SH-SY5Y (cell line): Measurements from ENCODE around the gene DOK7.

Source experiments
- GATA2 ChIP-seq: IDR thresholded peaks from 2 replicates; pipeline ENCODE4 v1.6.1; 2011; ENCODE audit warnings: mild to moderate bottlenecking, low read depth, low read length
- GATA3 ChIP-seq: IDR thresholded peaks from 2 replicates; pipeline ENCODE4 v1.6.1; 2011; ENCODE audit warnings: low read depth, mild to moderate bottlenecking, low read length, moderate library complexity

DOK7 gene

GRCh38 chr4:3499710-3500109, 36.6 kb downstream of the DOK7 start:
- no peak for TF ChIP-seq GATA2
- no peak for TF ChIP-seq GATA3

DNA sequence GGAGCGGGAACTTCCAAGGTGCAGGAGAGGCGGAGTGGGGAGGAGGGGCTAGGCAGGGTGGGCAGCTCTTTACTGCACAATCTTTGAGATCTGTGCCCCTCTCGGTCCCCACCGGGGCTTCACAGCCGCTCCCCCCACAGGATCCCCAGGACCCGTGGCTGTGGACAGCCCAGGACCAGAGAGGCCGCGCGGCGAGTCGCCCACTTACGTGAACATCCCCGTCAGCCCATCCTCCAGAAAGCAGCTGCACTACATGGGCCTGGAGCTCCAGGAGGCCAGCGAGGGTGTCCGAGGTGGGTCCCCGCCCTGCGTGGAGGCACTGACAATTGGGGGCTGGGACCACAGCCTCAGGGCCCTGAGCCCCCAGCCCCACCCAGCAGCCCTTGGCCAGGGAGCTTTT, 37.0 kb downstream of the DOK7 start:
- TF ChIP-seq GATA3, result no peak
- no peak for TF ChIP-seq GATA2

GRCh38 chr4:3500634-3501101, 37.6 kb downstream of the DOK7 start:
- TF ChIP-seq GATA3 (no peak), GATA2 (no peak)

DNA sequence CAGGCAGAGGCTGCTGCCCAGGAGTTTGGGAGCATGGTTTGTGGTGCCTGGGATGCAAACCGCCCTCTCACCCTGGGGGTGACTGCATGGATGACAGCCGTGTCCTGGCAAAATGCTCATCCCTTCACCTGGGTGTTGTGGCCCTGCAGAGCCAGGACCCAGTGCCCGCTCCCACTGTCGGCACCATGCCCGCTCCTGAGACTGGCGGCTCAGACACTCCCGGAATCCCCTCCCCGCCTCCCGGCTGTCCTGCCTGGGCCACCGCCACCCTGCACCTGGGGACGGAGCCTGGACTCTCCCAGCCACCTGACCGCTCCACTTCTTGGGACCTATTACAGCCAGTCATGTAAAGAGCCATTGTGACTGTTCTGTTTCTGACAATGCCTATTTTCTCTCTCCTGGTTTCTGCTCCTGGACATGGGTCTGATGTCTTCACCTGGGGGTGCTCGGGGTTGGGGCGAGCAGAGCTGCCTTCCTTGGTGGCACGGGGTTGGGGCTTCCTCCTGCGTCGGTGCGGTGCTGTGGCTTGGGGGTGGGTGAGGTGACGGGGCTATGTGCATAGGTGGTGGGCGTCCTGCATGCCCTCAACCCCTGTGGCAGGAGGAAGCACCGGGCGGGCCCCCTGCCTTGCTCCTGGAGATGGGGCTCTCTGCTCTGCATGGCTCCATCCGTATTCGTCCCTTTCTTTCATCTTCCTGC, 38.2 kb downstream of the DOK7 start:
- TF ChIP-seq GATA3, result no peak
- TF ChIP-seq GATA2, result no peak

DNA sequence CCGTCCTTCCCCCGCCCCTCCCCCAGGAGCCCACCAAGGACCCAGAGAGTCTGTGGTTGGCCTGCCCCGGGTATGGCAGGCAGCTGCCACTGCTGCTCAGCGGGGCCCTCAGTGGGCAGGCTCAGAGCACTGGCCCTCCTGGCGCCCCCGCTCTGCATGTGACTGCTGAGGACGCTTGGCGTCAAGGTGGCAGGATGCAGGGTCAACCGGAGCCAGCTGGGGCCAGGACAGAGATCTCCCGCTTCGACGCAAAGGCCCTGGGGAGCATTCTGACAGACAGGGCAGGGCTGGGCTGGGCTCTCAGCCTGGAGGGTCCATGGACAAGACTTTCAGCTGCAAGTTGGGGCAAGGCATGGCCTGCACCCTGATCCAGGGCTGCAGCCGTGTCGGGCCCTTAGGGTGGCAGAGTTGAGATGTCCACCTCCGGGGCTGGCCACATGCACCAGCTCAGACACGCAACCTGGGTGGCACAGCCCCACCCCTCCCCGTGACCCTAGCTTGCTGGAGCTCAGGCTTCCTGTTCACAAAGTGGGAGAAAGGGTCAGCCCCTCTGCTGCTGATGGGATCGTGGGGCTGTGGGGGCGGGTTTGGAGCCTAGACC, 38.8 kb downstream of the DOK7 start:
- TF ChIP-seq GATA2 (no peak), GATA3 (no peak)

DNA sequence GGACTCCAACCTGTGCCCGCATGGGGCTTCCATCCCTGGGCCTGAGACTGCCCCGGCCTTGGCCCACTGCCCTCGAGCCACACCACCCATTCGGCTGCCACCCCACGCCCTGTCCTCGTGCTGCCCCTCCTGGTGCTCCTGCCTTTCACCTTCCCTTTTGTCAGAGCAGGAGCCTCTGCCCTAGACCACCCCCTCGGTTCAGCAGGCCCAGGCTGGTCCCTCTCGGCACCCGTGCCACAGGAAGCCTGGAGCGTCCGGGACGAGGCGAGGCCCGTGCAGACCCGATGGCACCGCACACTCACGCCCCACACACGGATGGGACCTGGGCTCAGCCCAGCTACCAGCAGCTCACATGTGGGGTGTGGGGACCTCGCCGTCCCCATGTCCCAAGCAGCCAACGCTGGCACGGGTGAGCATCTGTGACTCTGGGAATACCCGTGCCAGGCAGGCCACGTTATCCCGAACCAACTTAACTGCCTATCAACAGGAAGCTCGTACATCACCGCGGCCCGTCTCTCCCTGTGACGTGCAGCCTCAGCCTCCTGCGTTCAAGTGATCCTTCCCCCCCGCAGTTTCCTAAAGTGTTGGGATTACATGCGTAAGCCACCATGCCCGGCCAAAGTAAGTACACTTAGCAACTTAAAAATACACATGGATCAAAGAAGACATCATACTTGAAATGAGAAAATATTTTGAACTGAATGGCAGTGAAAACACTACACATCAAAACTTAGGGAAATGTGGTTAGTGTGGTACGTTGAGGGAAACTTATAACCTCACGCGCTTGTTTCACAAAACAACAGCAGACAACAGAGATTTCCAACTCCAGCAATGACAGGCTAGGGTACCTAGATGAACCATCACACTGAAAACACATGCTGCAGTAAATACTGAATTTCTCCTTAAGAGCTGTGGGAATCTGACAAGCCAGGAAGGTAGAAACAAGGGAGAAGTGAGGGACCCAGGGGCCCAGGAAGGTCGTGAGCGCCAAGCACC, 40.1 kb downstream of the DOK7 start:
- no peak for TF ChIP-seq GATA3
- TF ChIP-seq GATA2, result no peak

GRCh38 chr4:3505231-3505630, 42.1 kb downstream of the DOK7 start:
- TF ChIP-seq GATA2, result no peak
- TF ChIP-seq GATA3, result no peak

DNA sequence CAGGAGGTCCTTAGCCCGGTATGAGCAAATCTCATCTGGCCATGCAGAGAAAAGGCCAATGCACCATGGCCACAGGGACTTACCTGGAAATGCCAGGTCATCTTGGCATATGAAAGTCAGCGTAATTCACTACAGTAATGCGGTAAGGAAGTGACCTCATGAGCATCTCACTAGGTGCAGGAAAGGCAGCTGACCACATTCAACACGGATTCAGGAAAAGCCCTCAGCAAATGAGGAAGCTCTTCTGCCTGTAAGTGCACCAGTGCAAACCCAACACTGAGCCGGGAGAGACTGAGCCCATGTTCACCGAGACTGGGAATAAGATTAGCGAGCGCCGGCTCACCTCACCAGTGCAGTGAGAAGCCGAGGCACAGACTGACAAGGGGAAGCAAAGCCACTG, 45.4 kb downstream of the DOK7 start:
- no peak for TF ChIP-seq GATA3
- no peak for TF ChIP-seq GATA2

- TF ChIP-seq GATA3 (no peak), GATA2 (no peak)
Measured at GRCh38 chr4:3510481-3510880, 47.4 kb downstream of the DOK7 start.

DNA sequence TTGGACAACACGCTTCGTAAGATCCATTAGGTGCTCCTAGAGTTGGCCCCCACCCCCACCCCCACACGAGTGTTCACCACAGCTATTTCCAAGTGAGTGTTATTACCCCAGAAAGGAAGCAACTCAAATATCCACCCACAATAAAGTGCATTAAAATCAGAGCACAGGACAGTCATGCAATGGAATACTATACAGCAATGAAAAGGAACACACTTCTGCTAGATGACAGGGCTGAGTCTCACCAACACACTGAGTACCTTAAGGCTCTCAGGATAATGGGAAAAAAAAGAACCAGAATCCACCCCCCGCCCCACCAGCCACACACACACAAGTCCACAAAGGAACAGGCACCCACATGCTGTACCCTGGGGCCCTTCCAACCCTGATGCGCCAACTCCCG, 48.1 kb downstream of the DOK7 start:
- TF ChIP-seq GATA2 (no peak), GATA3 (no peak)

GRCh38 chr4:3512279-3512678, 49.2 kb downstream of the DOK7 start:
- TF ChIP-seq GATA2, result no peak
- no peak for TF ChIP-seq GATA3

DNA sequence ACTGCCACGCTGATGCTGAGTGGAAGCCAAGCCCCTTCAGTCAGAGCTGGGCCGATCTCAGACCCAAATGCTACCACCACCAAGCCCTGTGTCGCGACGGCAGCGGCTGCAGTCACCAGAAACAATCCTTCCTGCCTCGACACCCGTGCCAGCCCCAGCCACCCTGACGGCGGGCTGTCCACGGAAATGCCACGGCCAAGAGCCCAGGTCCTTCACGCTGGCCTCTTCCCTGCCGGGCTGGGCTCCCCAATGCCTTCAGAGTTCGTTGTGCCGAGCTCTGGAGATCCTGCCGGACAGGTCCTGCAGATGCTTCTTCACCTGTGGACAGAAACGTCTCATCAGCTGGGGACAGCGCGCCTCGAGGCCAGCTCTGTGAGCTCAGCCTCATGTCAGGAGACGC, 49.6 kb downstream of the DOK7 start:
- TF ChIP-seq GATA2, result no peak
- no peak for TF ChIP-seq GATA3

DNA sequence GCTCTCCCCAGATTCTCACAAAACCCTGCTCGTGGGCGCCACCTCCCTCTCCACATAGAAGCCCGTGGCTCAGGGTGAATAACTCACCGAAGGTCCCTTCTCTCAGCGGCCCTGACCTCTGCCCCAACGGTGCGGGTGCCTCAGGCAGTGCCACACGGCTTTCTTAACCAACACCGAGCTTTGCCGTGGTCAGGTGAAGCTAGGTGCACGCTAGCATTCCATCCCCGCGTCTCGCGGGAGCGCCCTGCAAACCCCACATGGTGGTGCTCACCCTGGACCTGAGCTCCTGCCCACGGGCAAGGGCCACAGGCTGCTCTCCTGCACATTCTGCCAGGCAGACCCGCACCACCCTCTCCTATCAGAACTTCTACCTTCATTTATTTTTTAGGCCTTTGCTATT, 50.7 kb downstream of the DOK7 start:
- TF ChIP-seq GATA2 (no peak), GATA3 (no peak)

- TF ChIP-seq GATA2 (no peak), GATA3 (no peak)
Measured at GRCh38 chr4:3514221-3514780, 51.2 kb downstream of the DOK7 start.
